ENCODE data around the gene TMEM253.

TMEM253 gene

GRCh38 chr14:21087294-21088091, 13.4 kb upstream of the TMEM253 start:
- no peak for TF ChIP-seq CTCF (conservative IDR thresholded peaks at IDR 0.05)
- TF ChIP-seq ZFX (IDR thresholded peaks at IDR 0.05), result no peak
- H3K27ac ChIP-seq, result no peak overlapping the region

- no peak overlapping the region for H3K27ac ChIP-seq
- TF ChIP-seq ZFX (IDR thresholded peaks at IDR 0.05), result no peak
- TF ChIP-seq CTCF (conservative IDR thresholded peaks at IDR 0.05), result no peak
These were observed 12.2 kb upstream of the TMEM253 start for GRCh38 chr14:21088687-21089086.

GRCh38 chr14:21089271-21089670, 11.6 kb upstream of the TMEM253 start:
- no peak overlapping the region for H3K27ac ChIP-seq
- TF ChIP-seq CTCF (conservative IDR thresholded peaks at IDR 0.05), result no peak
- no peak for TF ChIP-seq ZFX (IDR thresholded peaks at IDR 0.05)

DNA sequence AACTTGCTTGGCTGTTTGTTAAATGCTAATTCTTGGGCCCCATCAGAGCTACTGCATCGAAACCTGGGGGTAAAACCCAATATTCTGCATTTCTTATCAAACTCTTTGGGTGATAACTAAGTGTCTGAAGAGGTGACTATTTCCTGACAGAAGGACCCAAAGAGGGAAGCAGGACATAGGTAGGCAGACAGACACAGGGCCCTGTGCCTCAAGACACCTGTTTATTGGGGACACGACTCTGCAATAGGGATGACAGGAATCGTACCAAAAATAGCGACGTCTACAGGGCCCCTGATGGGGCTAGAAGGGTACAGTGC, 11.0 kb upstream of the TMEM253 start:
- TF ChIP-seq CTCF (conservative IDR thresholded peaks at IDR 0.05), result no peak
- no peak for TF ChIP-seq ZFX (IDR thresholded peaks at IDR 0.05)
- no peak overlapping the region for H3K27ac ChIP-seq

DNA sequence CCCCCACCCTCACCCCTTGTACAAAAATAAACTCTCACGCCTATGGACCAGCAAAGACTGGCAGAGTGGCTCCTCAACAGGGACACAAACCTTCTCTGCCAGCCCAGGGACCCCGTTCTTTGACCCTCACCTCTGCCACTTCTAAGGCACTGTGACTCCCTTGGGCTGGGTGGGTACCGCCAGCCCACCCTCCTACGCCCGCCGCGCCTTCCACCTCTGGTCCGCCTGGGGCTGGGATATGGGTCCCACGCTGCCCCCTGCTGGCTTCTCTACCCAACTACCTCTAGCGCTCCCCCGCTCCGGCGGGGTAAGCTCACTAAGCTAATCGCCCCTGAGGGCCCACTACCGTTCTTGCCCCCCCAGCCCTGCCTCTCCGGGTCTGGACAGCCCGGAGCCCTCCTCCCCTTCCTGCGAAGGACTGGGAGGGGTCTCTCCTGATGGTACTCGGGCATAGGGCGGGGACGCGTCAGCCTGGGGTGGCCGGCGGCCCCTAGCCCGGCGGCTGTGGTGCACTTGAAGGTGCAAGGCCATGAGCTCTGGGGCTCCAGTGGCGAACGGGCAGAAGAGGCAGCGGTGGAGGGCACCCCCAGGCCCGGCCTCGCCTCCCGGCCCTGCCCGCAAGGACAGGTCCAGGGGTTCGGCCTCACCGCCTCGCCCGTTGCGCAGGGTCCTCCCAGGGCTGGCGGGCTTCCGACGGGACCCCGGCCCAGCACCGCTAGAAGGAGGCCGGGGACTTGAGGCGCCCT, 10.5 kb upstream of the TMEM253 start:
- H3K27ac ChIP-seq, result no peak overlapping the region
- TF ChIP-seq CTCF (conservative IDR thresholded peaks at IDR 0.05) (peak; percentile 56), ZFX (IDR thresholded peaks at IDR 0.05) (no peak)

DNA sequence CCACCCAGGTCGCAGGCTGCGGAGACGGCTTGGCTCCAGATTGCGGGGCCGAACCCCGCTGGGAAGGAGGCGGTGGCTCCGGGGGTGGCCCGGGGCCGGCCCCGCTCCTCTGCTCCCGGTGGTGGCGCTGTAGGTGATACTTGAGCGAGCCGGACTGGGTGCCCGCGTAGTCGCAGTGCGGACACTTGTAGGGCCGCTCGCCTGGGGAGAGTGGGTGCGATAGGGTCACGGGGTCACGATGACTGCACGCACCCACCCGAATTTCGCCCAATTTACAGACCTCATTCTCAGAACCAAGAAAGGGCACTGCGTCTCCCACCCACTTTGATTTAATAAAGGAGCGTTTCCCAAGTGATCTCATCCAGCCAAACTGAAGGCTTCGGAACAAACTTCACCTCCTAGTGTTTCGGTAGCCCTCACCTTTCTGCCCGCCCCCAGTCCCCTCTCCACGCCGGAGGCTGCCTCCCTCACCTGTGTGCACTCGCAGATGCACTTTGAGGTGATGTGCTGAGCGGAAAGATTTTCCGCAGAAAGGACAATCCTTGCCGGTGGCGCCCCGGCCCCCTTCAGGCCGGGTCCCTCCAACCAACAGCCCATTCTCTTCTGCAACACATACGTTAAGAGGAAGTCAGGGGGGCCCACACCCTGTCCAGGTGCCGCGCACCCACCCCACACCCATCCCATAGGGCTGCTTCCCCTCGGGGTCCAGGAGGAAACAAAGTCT, 9.8 kb upstream of the TMEM253 start:
- TF ChIP-seq ZFX (IDR thresholded peaks at IDR 0.05), result no peak
- TF ChIP-seq CTCF (conservative IDR thresholded peaks at IDR 0.05), result no peak
- H3K27ac ChIP-seq, result no peak overlapping the region

- no peak overlapping the region for H3K27ac ChIP-seq
- no peak for TF ChIP-seq CTCF (conservative IDR thresholded peaks at IDR 0.05)
- no peak for TF ChIP-seq ZFX (IDR thresholded peaks at IDR 0.05)
These were observed 9.0 kb upstream of the TMEM253 start for GRCh38 chr14:21091821-21092272.

Measured in C4-2B (cell line).